AG04450 (cell line): Measurements from ENCODE around the gene PLAC8. TPM values are rescaled to one million over a fixed set of nuclear protein-coding genes. Genes with fewer than 3 reads are reported as not detected.
"Not testable (repeated sequence)": the region's sequence is repeated elsewhere in the genome, so short reads cannot be mapped to it uniquely, and the experiment has no call there.

Experiments used
- CTCF ChIA-PET: fragments of 300-600, 350-600 bp; formaldehyde crosslinking; extraction: SDS; loops from one replicate; lab custom pipeline; 2022; ENCODE audit warnings: antibody characterized with exemption, inconsistent platforms; lab: Charles Lee
- POLR2A ChIA-PET: fragments of 350-600 bp; formaldehyde crosslinking; extraction: SDS; loops from one replicate; lab custom pipeline; 2021; ENCODE audit warnings: antibody characterized with exemption, inconsistent platforms; lab: Yijun Ruan, JAX
- DNase-seq: peaks from one replicate; pipeline ENCODE4 v3.0.0-alpha.2; 2011; ENCODE audit warnings: low read depth, low spot score
- H3K27ac ChIP-seq: one replicate; pipeline ENCODE4 v1.5.1; 2012; ENCODE audit warnings: low read depth, low read length, control low read depth
- H3K27me3 ChIP-seq: one replicate; pipeline ENCODE4 v1.6.0; 2012; ENCODE audit warnings: low read length; ENCODE audit not compliant: control insufficient read depth, insufficient read depth
- H3K4me3 ChIP-seq: 2 replicates; pipeline ENCODE4 v1.5.1; 2011; ENCODE audit warnings: mild to moderate bottlenecking, low read depth, low read length, control low read depth
- H3K9me3 ChIP-seq: 2 replicates; pipeline ENCODE4 v1.5.1; 2012; ENCODE audit warnings: low read length; ENCODE audit not compliant: control insufficient read depth, insufficient read depth
- polyA plus RNA-seq: library from polyadenylated mRNA; depleted of rRNA; stranded (reverse); fragments of >200 nt; gene quantifications from 2 replicates; pipeline ENCODE4 v1.2.3, GENCODE V29; 2011
- TF ChIP-seq, protein P1 (sequence below): IDR thresholded peaks from 2 replicates; pipeline ENCODE4 v1.5.1; 2011; ENCODE audit warnings: low read depth, low read length, control low read depth, inconsistent platforms

Gene PLAC8
- polyA plus RNA-seq, 1 experiment: 0.11 TPM

DNA sequence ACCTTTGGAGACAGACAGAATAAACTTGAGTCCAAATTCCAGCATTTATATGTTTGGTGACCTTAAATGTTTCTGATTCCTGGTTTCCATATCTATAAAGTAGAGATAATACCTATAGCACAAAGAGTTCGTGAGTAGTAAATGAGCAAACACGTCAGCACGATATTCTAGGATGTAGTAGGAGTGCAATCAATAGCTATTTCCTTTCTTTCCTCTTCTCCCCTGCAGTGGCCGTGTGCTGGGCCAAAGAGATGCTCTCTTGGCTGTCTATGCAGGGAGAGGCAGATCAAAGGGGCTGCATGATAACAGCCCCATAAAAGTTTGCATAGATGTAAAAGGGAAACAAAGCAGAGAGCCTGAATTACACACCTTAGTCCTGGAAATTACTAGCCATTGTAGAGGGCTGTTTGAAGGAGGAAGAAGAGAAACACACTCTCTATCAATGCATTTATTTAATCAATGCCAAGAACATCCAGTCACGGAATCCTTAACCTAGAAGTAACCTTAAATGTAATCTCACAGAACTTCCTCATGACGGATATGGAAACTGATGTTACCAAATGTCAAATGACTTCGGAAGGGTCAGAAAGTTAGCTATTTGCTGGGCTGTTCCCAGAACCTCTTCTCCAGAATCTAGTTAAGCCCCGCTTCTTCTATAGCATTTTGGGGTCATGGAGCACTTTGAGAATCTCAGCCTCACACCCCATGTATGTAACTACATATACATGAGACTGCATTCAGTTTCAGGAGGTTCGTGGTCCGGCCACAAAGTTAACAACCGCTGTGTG, 35.5 kb upstream of the PLAC8 start:
- TF ChIP-seq, protein P1, sequence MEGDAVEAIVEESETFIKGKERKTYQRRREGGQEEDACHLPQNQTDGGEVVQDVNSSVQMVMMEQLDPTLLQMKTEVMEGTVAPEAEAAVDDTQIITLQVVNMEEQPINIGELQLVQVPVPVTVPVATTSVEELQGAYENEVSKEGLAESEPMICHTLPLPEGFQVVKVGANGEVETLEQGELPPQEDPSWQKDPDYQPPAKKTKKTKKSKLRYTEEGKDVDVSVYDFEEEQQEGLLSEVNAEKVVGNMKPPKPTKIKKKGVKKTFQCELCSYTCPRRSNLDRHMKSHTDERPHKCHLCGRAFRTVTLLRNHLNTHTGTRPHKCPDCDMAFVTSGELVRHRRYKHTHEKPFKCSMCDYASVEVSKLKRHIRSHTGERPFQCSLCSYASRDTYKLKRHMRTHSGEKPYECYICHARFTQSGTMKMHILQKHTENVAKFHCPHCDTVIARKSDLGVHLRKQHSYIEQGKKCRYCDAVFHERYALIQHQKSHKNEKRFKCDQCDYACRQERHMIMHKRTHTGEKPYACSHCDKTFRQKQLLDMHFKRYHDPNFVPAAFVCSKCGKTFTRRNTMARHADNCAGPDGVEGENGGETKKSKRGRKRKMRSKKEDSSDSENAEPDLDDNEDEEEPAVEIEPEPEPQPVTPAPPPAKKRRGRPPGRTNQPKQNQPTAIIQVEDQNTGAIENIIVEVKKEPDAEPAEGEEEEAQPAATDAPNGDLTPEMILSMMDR: no peak
- CTCF ChIA-PET: no interaction called here
- no peak overlapping the region for H3K4me3 ChIP-seq
- DNase-seq: no peak
- H3K9me3 ChIP-seq: no peaks in the 10 kb centered on the region
- peaks cover 4% of the 10 kb centered on the region for H3K27me3 ChIP-seq
- POLR2A ChIA-PET: no interaction called here
- no peak overlapping the region for H3K27ac ChIP-seq

DNA sequence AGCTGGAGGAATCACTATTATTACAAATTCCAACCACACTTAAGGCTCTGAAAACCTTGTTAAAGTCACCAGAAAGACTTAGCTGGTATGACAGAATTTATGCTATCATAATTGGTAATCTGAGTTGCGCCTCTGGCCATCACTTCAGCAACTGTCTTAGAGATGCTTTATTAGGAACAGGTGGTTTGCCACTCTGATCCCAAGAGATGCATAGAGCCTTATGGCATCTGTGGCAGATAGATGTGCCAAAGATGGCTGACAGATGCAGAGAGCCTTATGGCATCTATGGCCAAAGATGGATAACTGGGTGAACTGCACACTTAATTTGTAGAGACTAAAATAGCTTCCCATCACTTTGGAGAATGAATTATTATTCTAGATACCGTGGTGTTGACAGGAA, 32.3 kb upstream of the PLAC8 start:
- DNase-seq: no peak
- H3K27me3 ChIP-seq: peaks cover 4% of the 10 kb centered on the region
- TF ChIP-seq, protein P1: no peak
- no peak overlapping the region for H3K27ac ChIP-seq
- POLR2A ChIA-PET: no interaction called here
- CTCF ChIA-PET: no interaction called here
- H3K4me3 ChIP-seq: no peak overlapping the region
- no peaks in the 10 kb centered on the region for H3K9me3 ChIP-seq

DNA sequence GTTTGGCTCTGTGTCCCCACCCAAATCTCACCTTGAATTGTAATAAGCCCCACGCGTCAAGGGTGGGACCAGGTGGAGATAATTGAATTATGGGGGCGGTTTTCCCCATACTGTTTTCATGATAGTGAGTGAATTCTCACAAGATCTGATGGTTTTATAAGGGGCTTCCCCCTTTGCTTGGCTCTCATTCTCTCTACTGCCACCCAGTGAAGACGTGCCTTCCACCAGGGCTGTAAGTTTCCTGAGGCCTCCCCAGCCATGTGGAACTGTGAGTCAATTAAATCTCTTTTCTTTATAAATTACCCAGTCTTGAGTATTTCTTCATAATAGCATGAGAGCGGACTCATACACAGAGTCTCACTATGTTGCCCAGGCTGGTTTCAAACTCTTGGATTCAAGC, 31.2 kb upstream of the PLAC8 start:
- H3K27me3 ChIP-seq, CTCF ChIA-PET, DNase-seq, H3K9me3 ChIP-seq, H3K4me3 ChIP-seq, H3K27ac ChIP-seq, POLR2A ChIA-PET: not testable (repeated sequence)

DNA sequence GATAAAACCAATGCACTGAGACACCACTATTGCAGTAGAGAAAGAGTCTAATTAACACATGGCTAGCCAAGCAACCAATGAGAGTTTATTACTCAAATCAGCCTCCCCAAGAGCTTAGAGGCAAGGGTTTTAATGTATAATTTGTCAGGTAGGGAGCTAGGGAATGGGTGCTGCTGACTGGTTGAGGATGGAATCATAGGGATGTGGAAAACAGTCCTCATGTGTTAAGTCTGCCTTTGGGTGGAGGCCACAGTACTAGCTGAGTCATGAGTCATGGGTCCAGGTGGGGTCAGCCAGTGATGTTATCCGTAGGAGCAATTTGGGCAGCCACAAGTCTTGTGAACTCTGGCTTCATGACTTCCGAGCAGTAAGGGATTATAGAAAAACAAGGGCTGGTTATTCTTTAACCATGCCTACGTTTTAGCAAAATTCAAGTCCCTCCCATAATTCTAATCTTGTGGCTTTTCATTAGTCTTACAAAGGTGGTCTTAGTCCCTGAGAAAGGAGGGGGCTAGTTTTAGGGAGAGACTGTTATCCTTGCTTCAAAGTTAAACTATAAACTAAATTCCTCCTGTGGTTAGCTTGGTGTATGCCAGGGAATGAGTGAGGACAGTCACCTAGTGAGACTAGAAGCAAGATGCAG, 25.1 kb upstream of the PLAC8 start:
- TF ChIP-seq, protein P1: no peak
- DNase-seq: no peak
- ChIA-PET CTCF (no interaction called here), POLR2A (no interaction called here)
- H3K9me3 ChIP-seq: no peaks in the 10 kb centered on the region; the same call in none of the 2 replicates
- H3K27ac ChIP-seq: no peak overlapping the region
- H3K4me3 ChIP-seq: no peak overlapping the region
- peaks cover 2% of the 10 kb centered on the region for H3K27me3 ChIP-seq

DNA sequence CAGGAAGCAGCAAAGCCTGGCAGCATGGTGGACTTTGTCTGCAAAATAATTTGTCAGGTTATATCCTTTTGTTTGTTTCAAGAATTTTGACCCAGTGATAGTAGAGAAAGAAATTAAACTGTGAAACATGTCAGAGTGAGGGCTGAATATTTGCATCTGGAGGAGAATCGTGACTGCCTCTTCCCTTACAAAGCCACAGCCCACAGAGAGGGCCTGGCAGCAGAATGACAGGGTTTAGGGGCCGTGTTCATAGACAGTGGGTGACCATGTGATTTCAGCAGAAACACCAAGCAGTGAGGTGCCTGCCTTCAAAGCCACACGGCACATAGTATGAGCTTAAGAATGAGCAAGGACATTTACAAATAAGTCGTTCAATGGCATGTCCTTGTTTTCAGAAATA, 24.4 kb upstream of the PLAC8 start:
- DNase-seq: no peak
- Histone ChIP-seq H3K27me3 (peaks cover 2% of the 10 kb centered on the region), H3K27ac (no peak overlapping the region), H3K9me3 (no peaks in the 10 kb centered on the region; the same call in none of the 2 replicates), H3K4me3 (no peak overlapping the region)
- TF ChIP-seq, protein P1: no peak
- POLR2A ChIA-PET: no interaction called here
- CTCF ChIA-PET: no interaction called here
